IMR-90 (cell line): ENCODE results near the gene NOTCH3. TPM values are rescaled to one million over a fixed set of nuclear protein-coding genes. Genes with fewer than 3 reads are reported as not detected.

Source experiments
- ATAC-seq: fragments of 200-7000 bp; cut with Tn5 transposase; 2 replicates; pipeline ENCODE4 v1.9.1; 2020; ENCODE audit warnings: low read depth, mild to moderate bottlenecking, moderate library complexity
- BruUV-seq: library from RNA; stranded (reverse); fragments of 400-500 nt; replicated peaks from 2 replicates; lab custom pipeline; 2021; lab: Mats Ljungman, UMichigan
- CTCF ChIA-PET: fragments of 300-600 bp; formaldehyde crosslinking; extraction: SDS; loops from one replicate; lab custom pipeline; 2021; ENCODE audit warnings: antibody characterized with exemption; lab: Yijun Ruan, JAX
- POLR2A ChIA-PET: fragments of 300-600 bp; sonication (Branson Sonifier 250); formaldehyde crosslinking; loops from one replicate; lab custom pipeline; 2022; ENCODE audit warnings: antibody characterized with exemption; ENCODE audit not compliant: unreplicated experiment; lab: Charles Lee
- DNase-seq: peaks from one replicate; pipeline ENCODE4 v3.0.0; 2013
- H2AFZ ChIP-seq: replicated peaks from 2 replicates; pipeline ENCODE3; 2013; ENCODE audit warnings: low read length, mild to moderate bottlenecking; ENCODE audit not compliant: poor library complexity
- H2AK5ac ChIP-seq: 2 replicates; pipeline ENCODE4 v1.6.1; 2013; ENCODE audit warnings: low read depth, low read length, inconsistent platforms
- H2AK9ac ChIP-seq: replicated peaks from 2 replicates; pipeline ENCODE3; 2013; ENCODE audit warnings: mild to moderate bottlenecking, low read depth, low read length, moderate library complexity; ENCODE audit not compliant: poor library complexity
- H2BK120ac ChIP-seq: 2 replicates; pipeline ENCODE4 v1.6.1; 2013; ENCODE audit warnings: low read depth, low read length, inconsistent platforms
- H2BK15ac ChIP-seq: 3 replicates; pipeline ENCODE4 v1.6.1; 2013; ENCODE audit warnings: low read depth, low read length, inconsistent platforms
- H2BK20ac ChIP-seq: 2 replicates; pipeline ENCODE4 v1.6.1; 2013; ENCODE audit warnings: low read depth, mild to moderate bottlenecking, inconsistent platforms, low read length, moderate library complexity
- H2BK5ac ChIP-seq: 2 replicates; pipeline ENCODE4 v1.6.1; 2013; ENCODE audit warnings: mild to moderate bottlenecking, low read depth, low read length, inconsistent platforms; ENCODE audit not compliant: poor library complexity, severe bottlenecking
- H3K14ac ChIP-seq: replicated peaks from 2 replicates; pipeline ENCODE4 v1.6.1; 2013; ENCODE audit warnings: low read depth, low read length, inconsistent platforms
- H3K18ac ChIP-seq: 2 replicates; pipeline ENCODE4 v1.6.1; 2013; ENCODE audit warnings: low read depth, low read length, control low read depth
- H3K23ac ChIP-seq: 2 replicates; pipeline ENCODE4 v1.6.1; 2013; ENCODE audit warnings: low read depth, low read length, inconsistent platforms
- H3K27ac ChIP-seq: 2 replicates; pipeline ENCODE4 v1.5.1; 2013; ENCODE audit warnings: mild to moderate bottlenecking, control low read depth, low read length; ENCODE audit not compliant: insufficient read depth
- H3K27me3 ChIP-seq: 2 replicates; pipeline ENCODE4 v1.6.1; 2013; ENCODE audit warnings: low read length; ENCODE audit not compliant: control insufficient read depth, insufficient read depth
- H3K36me3 ChIP-seq: 2 replicates; pipeline ENCODE4 v1.6.1; 2013; ENCODE audit warnings: low read length, mixed read lengths; ENCODE audit not compliant: control insufficient read depth, insufficient read depth
- H3K4ac ChIP-seq: 2 replicates; pipeline ENCODE4 v1.6.1; 2013; ENCODE audit warnings: low read depth, low read length, inconsistent platforms
- H3K4me1 ChIP-seq: 2 replicates; pipeline ENCODE4 v1.6.1; 2013; ENCODE audit warnings: low read length, mixed read lengths; ENCODE audit not compliant: control insufficient read depth, insufficient read depth
- H3K4me2 ChIP-seq: 2 replicates; pipeline ENCODE4 v1.6.1; 2013; ENCODE audit warnings: low read depth, mild to moderate bottlenecking, control low read depth, low read length, moderate library complexity
- H3K4me3 ChIP-seq: 2 replicates; pipeline ENCODE4 v1.5.1; 2013; ENCODE audit warnings: low read depth, mild to moderate bottlenecking, control low read depth, low read length, moderate library complexity; ENCODE audit not compliant: insufficient read depth
- H3K56ac ChIP-seq: 2 replicates; pipeline ENCODE4 v1.6.1; 2013; ENCODE audit warnings: low read length, inconsistent platforms; ENCODE audit not compliant: insufficient read depth; ENCODE audit errors: extremely low read depth
- H3K79me1 ChIP-seq, 2 experiments: 2 replicates each; pipeline ENCODE4 v1.6.1; 2013; ENCODE audit warnings: low read length in 2 of 2, inconsistent platforms in 1 of 2, low read depth in 1 of 2
- H3K9ac ChIP-seq: 2 replicates; pipeline ENCODE4 v1.6.1; 2013; ENCODE audit warnings: low read depth, low read length, control low read depth
- H3K9me1 ChIP-seq: 2 replicates; pipeline ENCODE4 v1.6.1; 2013; ENCODE audit warnings: low read length, inconsistent platforms; ENCODE audit not compliant: insufficient read depth
- H3K9me3 ChIP-seq: 2 replicates; pipeline ENCODE4 v1.6.1; 2013; ENCODE audit warnings: low read length; ENCODE audit not compliant: control insufficient read depth, insufficient read depth
- H4K20me1 ChIP-seq: 2 replicates; pipeline ENCODE4 v1.6.1; 2013; ENCODE audit warnings: low read length, inconsistent platforms; ENCODE audit not compliant: insufficient read depth
- H4K5ac ChIP-seq: 2 replicates; pipeline ENCODE4 v1.6.1; 2013; ENCODE audit warnings: mild to moderate bottlenecking, low read depth, low read length, control low read depth
- H4K8ac ChIP-seq, 2 experiments: 2 replicates each; pipeline ENCODE4 v1.6.1; 2013; ENCODE audit warnings: low read depth in 2 of 2, low read length in 2 of 2, control low read depth in 1 of 2, inconsistent platforms in 1 of 2
- H4K91ac ChIP-seq: 2 replicates; pipeline ENCODE4 v1.6.1; 2013; ENCODE audit warnings: low read depth, low read length, inconsistent platforms; ENCODE audit not compliant: insufficient read depth
- CEBPB ChIP-seq: IDR thresholded peaks from 2 replicates; pipeline ENCODE4 v1.6.1; 2012; ENCODE audit warnings: low read depth, low read length, improper control_type of control experiment
- SMC3 ChIP-seq: fragments of 150-350 bp; IDR thresholded peaks from 2 replicates; pipeline ENCODE4 v1.6.1; 2016; ENCODE audit warnings: low read depth, mild to moderate bottlenecking, antibody characterized with exemption, low read length, moderate library complexity
- WGBS, 2 experiments: methylation state at CpG; one replicate each; pipeline versions ENCODE4 v1.1.5 to v1.1.7; 2013; ENCODE audit warnings: missing lambda C conversion rate in 2 of 2; ENCODE audit not compliant: insufficient read length in 1 of 2; ENCODE audit errors: extremely low coverage in 2 of 2; 5-methylcytosine and 5-hydroxymethylcytosine counted together
- dilution Hi-C: fragments of 300-500 bp; cut with HindIII; formaldehyde crosslinking; loops from one replicate; pipeline ENCODE4 v1.14.3; 2018; ENCODE audit warnings: low sequenced_read_pairs; ENCODE audit not compliant: unreplicated experiment
- in situ Hi-C: fragments of 300-500 bp; cut with MboI; formaldehyde crosslinking; loops from 3 replicates; pipeline ENCODE4 v1.14.3; 2019; ENCODE audit warnings: low sequenced_read_pairs, inconsistent platforms, mixed read lengths
- intact Hi-C: fragments of 100-400 bp; cut with micrococcal nuclease; formaldehyde crosslinking; loops from 2 replicates; pipeline ENCODE4 v1.10.0; 2022
- polyA plus RNA-seq, 3 experiments: library from polyadenylated mRNA; depleted of rRNA; stranded (reverse); fragments of >200 nt; gene quantifications; 2 replicates each; pipeline ENCODE4 v1.2.3, GENCODE V29; 2012; ENCODE audit warnings: low replicate concordance in 1 of 3
- total RNA-seq: library from RNA; depleted of rRNA; stranded (reverse); fragments of >200 nt; gene quantifications from 2 replicates; pipeline ENCODE4 v1.2.3, GENCODE V29; 2012

The NOTCH3 gene
- total and polyA plus RNA-seq, 2 of the 4 experiments (the other 2 are of a cell fraction): 5.9 to 25.1 TPM

GRCh38 chr19:15113245-15114152, 87.3 kb downstream of the NOTCH3 start:
- Histone ChIP-seq H2AK9ac (peak overlapping the region; percentile 44), H2AK5ac (no peak overlapping the region), H3K4me2 (no peak overlapping the region), H3K9me3 (no peaks in the 10 kb centered on the region), H3K18ac (no peak overlapping the region), H2BK15ac (no peak overlapping the region), H3K14ac (no peak overlapping the region), H3K4me3 (no peak overlapping the region), H3K56ac (no peak overlapping the region), H3K9ac (no peak overlapping the region), H3K9me1 (peaks cover 10% of the 10 kb centered on the region; the same call in 1 of the 2 replicates), H4K20me1 (peaks cover 42% of the 10 kb centered on the region), H3K27ac (no peak overlapping the region), H2AFZ (no peak overlapping the region), H4K91ac (no peak overlapping the region), H3K23ac (no peak overlapping the region), H3K79me1 (peaks cover 15 to 70% of the 10 kb centered on the region in 2 experiments), H3K4ac (no peak overlapping the region), H2BK120ac (no peak overlapping the region), H3K4me1 (peaks cover 2% of the 10 kb centered on the region; the same call in 1 of the 2 replicates), H2BK5ac (no peak overlapping the region), H2BK20ac (no peak overlapping the region), H4K8ac (no peak overlapping the region), H3K27me3 (no peaks in the 10 kb centered on the region), H3K36me3 (peaks cover 92% of the 10 kb centered on the region), H4K5ac (no peak overlapping the region)
- TSS peak; percentile 68 for BruUV-seq
- intact Hi-C loops (no loop called here), in situ Hi-C loops (loop anchor here (10.0 to 25.0 kb wide), 2 partner anchors 141 to 1074 kb away; partner anchors contain the start of genes AP1M1 and FAM32A), dilution Hi-C loops (no loop called here)
- ATAC-seq (no peak; the same call in 1 of the 2 replicates), DNase-seq (no peak)
- CTCF ChIA-PET: interaction anchor here (0.5 kb wide), 1 partner anchor 13 kb away, joined by 3 read pairs; no protein-coding TSS in a partner anchor
- 95% methylated on average over 46 of the region's 58 CpGs; no CpG with 5 or more reads in 1 of the 2 experiments for WGBS, 2 experiments
- TF ChIP-seq SMC3: no peak
- TF ChIP-seq CEBPB: no peak
- POLR2A ChIA-PET: interaction anchor here (0.9 kb wide), 1 partner anchor 12 kb away, joined by 3 read pairs; no protein-coding TSS in a partner anchor
